HepG2 (cell line): ENCODE data around the gene PRKCG.

Experiments
- CBX2 ChIP-seq, 2 experiments: fragments of 200-600 bp in 1 of 2; sonication (generic); formaldehyde crosslinking in 1 of 2; IDR thresholded peaks; 2 replicates each; pipeline versions ENCODE4 v1.7.0 to v1.8.1; 2018 to 2022; ENCODE audit warnings: low read depth in 2 of 2, low read length in 1 of 2, mild to moderate bottlenecking in 1 of 2, missing genetic modification reagents in 1 of 2
- CTCF ChIP-seq: sonication (generic); formaldehyde crosslinking; IDR thresholded peaks from 2 replicates; pipeline ENCODE4 v1.5.0; 2020; ENCODE audit warnings: mild to moderate bottlenecking, missing genetic modification reagents, moderate library complexity
- KLF16 ChIP-seq, 2 experiments: sonication (generic) in 1 of 2; formaldehyde crosslinking in 1 of 2; IDR thresholded peaks; 2 replicates each; pipeline versions ENCODE4 v1.6.1 to v1.8.0; 2016 to 2023; ENCODE audit warnings: missing genetic modification reagents in 2 of 2, missing compliant biosample characterization in 1 of 2
- MAFF ChIP-seq: IDR thresholded peaks from 2 replicates; pipeline ENCODE4 v1.6.1; 2011; ENCODE audit warnings: low read depth, low read length, improper control_type of control experiment
- NFE2 ChIP-seq: sonication (generic); formaldehyde crosslinking; IDR thresholded peaks from 2 replicates; pipeline ENCODE4 v1.4.0; 2020; ENCODE audit warnings: missing genetic modification reagents
- POLR2A ChIP-seq, 2 experiments: IDR thresholded peaks; 2 replicates each; pipeline ENCODE4 v1.6.1; 2011; ENCODE audit warnings: low read depth in 2 of 2, low read length in 2 of 2, mild to moderate bottlenecking in 1 of 2, moderate library complexity in 1 of 2; ENCODE audit not compliant: insufficient read depth in 1 of 2
- POLR2AphosphoS2 ChIP-seq: IDR thresholded peaks from 2 replicates; pipeline ENCODE4 v1.6.1; 2011; ENCODE audit warnings: low read depth, low read length, improper control_type of control experiment
- REST ChIP-seq, 2 experiments: IDR thresholded peaks; 2 replicates each; pipeline ENCODE4 v1.6.1; 2011 to 2012; ENCODE audit warnings: low read length in 2 of 2, borderline replicate concordance in 1 of 2, low read depth in 1 of 2, mild to moderate bottlenecking in 1 of 2, moderate library complexity in 1 of 2
- SNRNP70 ChIP-seq: fragments of 200-400 bp; formaldehyde crosslinking; IDR thresholded peaks from 2 replicates; pipeline ENCODE4 v1.6.1; 2017; ENCODE audit warnings: mild to moderate bottlenecking, low read depth, low read length, moderate library complexity
- SRSF1 ChIP-seq: fragments of 200-400 bp; formaldehyde crosslinking; optimal IDR thresholded peaks from 2 replicates; pipeline ENCODE3; 2017; ENCODE audit warnings: mild to moderate bottlenecking, low read depth, low read length, moderate library complexity
- TRIM22 ChIP-seq: fragments of 450-650 bp; IDR thresholded peaks from 2 replicates; pipeline ENCODE4 v1.6.1; 2017
- ZNF274 ChIP-seq: sonication (generic); formaldehyde crosslinking; IDR thresholded peaks from 2 replicates; pipeline ENCODE4 v1.5.1; 2020; ENCODE audit warnings: mild to moderate bottlenecking, missing genetic modification reagents
- ZNF652 ChIP-seq: IDR thresholded peaks from 2 replicates; pipeline ENCODE4 v1.6.1; 2016; ENCODE audit warnings: low read depth, borderline replicate concordance

- peak; percentile 82; the same call in 1 of the 2 replicates for TF ChIP-seq POLR2AphosphoS2
- TF ChIP-seq ZNF274, result no peak
- TF ChIP-seq POLR2A (IDR thresholded peaks at IDR 0.05; ENCODE audit: insufficient read depth in 1 of 2, low read depth in 2 of 2, low read length in 2 of 2), result peak; percentile 26 to 58; a peak in 2 of 4 replicates
- TF ChIP-seq SNRNP70, result no peak
- no peak for TF ChIP-seq REST (IDR thresholded peaks at IDR 0.05; ENCODE audit: borderline replicate concordance in 1 of 2, low read depth in 1 of 2, low read length in 2 of 2)
- TF ChIP-seq TRIM22, result no peak
- no peak for TF ChIP-seq CTCF (CRISPR knock-in tag)
- TF ChIP-seq SRSF1, result no peak
- no peak for TF ChIP-seq NFE2
- TF ChIP-seq KLF16 (CRISPR knock-in tag; IDR thresholded peaks at IDR 0.05), result no peak
- no peak for TF ChIP-seq CBX2 (IDR thresholded peaks at IDR 0.05; ENCODE audit: low read depth, low read length)
- no peak for TF ChIP-seq CBX2 (CRISPR knock-in tag; IDR thresholded peaks at IDR 0.05; ENCODE audit: low read depth)
- no peak for TF ChIP-seq ZNF652 (CRISPR knock-in tag)
- TF ChIP-seq MAFF, result no peak
Observed at GRCh38 chr19:53876651-53877224, 5.3 kb upstream of the PRKCG start.
